Smooth muscle cell (in vitro differentiated cells): ENCODE results near the gene DCP2. TPM values are rescaled to one million over a fixed set of nuclear protein-coding genes. Genes with fewer than 3 reads are reported as not detected.

Experiments used
- DNase-seq: peaks from one replicate; lab custom pipeline; 2025; ENCODE audit not compliant: unreplicated experiment; lab: John Stamatoyannopoulos, UW
- H2AFZ ChIP-seq: fragments of 200-600 bp; sonication (generic); 2 replicates; pipeline ENCODE4 v1.6.0; 2016; ENCODE audit warnings: antibody characterized with exemption, low read depth, mild to moderate bottlenecking
- H3F3A ChIP-seq: fragments of 200-600 bp; sonication (generic); 2 replicates; pipeline ENCODE4 v1.6.0; 2017; ENCODE audit warnings: antibody characterized with exemption, low read depth
- H3K27ac ChIP-seq: fragments of 200-600 bp; sonication (generic); 2 replicates; pipeline ENCODE4 v1.5.1; 2016; ENCODE audit warnings: low read depth, mild to moderate bottlenecking
- H3K27me3 ChIP-seq: fragments of 200-600 bp; sonication (generic); 2 replicates; pipeline ENCODE4 v1.6.1; 2016; ENCODE audit warnings: low read depth, mild to moderate bottlenecking
- H3K36me3 ChIP-seq: fragments of 200-600 bp; sonication (generic); 2 replicates; pipeline ENCODE4 v1.5.1; 2016; ENCODE audit warnings: low read depth
- H3K4me1 ChIP-seq: fragments of 200-600 bp; sonication (generic); 2 replicates; pipeline ENCODE4 v1.5.1; 2016; ENCODE audit warnings: low read depth
- H3K4me2 ChIP-seq: fragments of 200-600 bp; sonication (generic); 2 replicates; pipeline ENCODE4 v1.6.0; 2016; ENCODE audit warnings: mild to moderate bottlenecking
- H3K4me3 ChIP-seq: fragments of 200-600 bp; sonication (generic); 2 replicates; pipeline ENCODE4 v1.5.1; 2016; ENCODE audit warnings: mild to moderate bottlenecking
- H3K79me2 ChIP-seq: fragments of 200-600 bp; sonication (generic); 2 replicates; pipeline ENCODE4 v1.6.0; 2016; ENCODE audit warnings: low read depth, mild to moderate bottlenecking
- H3K9ac ChIP-seq: fragments of 200-600 bp; sonication (generic); 2 replicates; pipeline ENCODE4 v1.6.0; 2016; ENCODE audit warnings: low read depth
- H3K9me3 ChIP-seq: fragments of 200-600 bp; sonication (generic); replicated peaks from 2 replicates; pipeline ENCODE4 v1.5.1; 2016; ENCODE audit warnings: low read depth
- H4K20me1 ChIP-seq: fragments of 200-600 bp; sonication (generic); 2 replicates; pipeline ENCODE4 v1.6.0; 2016; ENCODE audit warnings: low read depth
- WGBS: methylation state at CpG from one replicate; pipeline ENCODE4 v1.1.7; 2016; ENCODE audit warnings: low lambda C conversion rate; 5-methylcytosine and 5-hydroxymethylcytosine counted together
- polyA plus RNA-seq: library from polyadenylated mRNA; unstranded; fragments of >200 nt; fragmentation: Nextera tagmentation; extraction: Ambion mirVana; gene quantifications from 2 replicates; pipeline ENCODE4 v1.2.1, GENCODE V29; 2016
- total RNA-seq: library from RNA; depleted of rRNA; stranded (reverse); fragments of >200 nt; gene quantifications from 2 replicates; pipeline ENCODE4 v1.2.3, GENCODE V29; 2014
- TF ChIP-seq, protein P1 (sequence below): fragments of 200-600 bp; sonication (generic); IDR thresholded peaks from 2 replicates; pipeline ENCODE4 v1.5.1; 2017; ENCODE audit warnings: borderline replicate concordance, mild to moderate bottlenecking, antibody characterized with exemption; ENCODE audit not compliant: insufficient read depth, poor library complexity, severe bottlenecking

The DCP2 gene
- total and polyA plus RNA-seq, 2 experiments from 2014 or later = 11.6 to 35.3 TPM

DNA sequence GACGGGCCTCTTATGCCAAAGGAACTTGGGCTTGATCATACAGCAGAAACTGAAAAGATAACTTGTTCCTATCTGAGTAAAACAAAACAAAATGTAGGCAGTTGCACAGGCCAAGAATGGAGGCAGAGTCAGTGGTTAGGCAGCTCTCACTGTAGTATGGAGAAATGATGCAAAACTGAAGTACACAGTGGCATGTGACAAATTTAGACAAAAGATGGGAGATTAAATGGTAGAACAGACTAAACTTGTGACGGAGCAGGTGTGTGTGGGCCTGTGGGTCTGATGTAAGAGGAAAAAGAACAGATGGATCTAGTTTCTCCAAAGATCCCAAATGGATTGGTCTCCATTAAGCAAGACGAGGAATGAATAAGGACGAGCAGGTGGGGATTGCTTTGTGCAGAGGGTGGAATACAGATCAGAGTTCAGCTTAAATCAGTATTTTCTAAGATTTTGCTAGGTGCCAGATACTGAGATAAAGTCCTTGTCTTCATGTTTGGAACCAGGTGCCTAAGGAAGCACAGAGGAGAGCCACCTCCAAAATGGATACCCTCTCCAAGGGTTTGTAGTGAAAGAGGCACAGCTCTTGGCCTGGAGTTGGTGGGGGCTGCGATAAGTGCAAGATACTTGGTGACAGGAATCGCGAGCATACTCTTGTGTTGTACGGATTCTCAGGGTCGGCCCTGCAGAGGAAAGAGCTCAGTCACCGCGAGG is 722 bp upstream of the DCP2 start:
- Histone ChIP-seq H3K4me1 (peaks cover 24% of the 10 kb centered on the region), H3K79me2 (peaks cover 39% of the 10 kb centered on the region), H3K4me3 (peak overlapping the region; percentile 89), H3K9me3 (no peaks in the 10 kb centered on the region), H3F3A (no peaks in the 10 kb centered on the region), H3K27me3 (no peaks in the 10 kb centered on the region), H2AFZ (peak overlapping the region; percentile 98), H4K20me1 (peaks cover 33% of the 10 kb centered on the region), H3K9ac (peak overlapping the region; percentile 36), H3K36me3 (no peaks in the 10 kb centered on the region), H3K4me2 (peak overlapping the region; percentile 84), H3K27ac (no peak overlapping the region)
- DNase-seq = no peak
- TF ChIP-seq, protein P1, sequence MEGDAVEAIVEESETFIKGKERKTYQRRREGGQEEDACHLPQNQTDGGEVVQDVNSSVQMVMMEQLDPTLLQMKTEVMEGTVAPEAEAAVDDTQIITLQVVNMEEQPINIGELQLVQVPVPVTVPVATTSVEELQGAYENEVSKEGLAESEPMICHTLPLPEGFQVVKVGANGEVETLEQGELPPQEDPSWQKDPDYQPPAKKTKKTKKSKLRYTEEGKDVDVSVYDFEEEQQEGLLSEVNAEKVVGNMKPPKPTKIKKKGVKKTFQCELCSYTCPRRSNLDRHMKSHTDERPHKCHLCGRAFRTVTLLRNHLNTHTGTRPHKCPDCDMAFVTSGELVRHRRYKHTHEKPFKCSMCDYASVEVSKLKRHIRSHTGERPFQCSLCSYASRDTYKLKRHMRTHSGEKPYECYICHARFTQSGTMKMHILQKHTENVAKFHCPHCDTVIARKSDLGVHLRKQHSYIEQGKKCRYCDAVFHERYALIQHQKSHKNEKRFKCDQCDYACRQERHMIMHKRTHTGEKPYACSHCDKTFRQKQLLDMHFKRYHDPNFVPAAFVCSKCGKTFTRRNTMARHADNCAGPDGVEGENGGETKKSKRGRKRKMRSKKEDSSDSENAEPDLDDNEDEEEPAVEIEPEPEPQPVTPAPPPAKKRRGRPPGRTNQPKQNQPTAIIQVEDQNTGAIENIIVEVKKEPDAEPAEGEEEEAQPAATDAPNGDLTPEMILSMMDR = no peak
- 38% methylated on average over 11 of the region's 11 CpGs for WGBS

DNA sequence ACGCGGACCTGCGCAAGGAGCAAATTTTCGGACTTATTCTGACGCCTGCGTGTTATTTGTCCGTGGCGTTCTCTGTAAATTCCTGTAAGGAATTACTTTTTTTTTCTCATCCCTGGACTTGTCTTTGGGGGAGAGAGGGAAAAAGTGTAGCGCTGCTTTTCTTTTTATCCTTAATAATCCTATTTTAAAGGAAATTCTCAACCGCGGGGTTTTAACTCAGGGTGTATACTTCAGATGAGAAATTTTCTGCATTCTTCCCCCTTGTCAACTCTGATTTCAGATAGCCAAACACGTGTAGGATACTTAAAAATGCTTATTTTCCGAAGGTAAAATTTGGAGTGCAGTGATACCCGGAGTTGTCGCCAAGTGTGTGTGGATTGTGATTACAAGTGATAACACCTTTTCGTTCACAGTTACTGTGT is 853 bp downstream of the DCP2 start:
- Histone ChIP-seq H2AFZ (peak overlapping the region; percentile 98), H3K27me3 (no peaks in the 10 kb centered on the region), H3F3A (no peaks in the 10 kb centered on the region), H4K20me1 (peaks cover 48% of the 10 kb centered on the region), H3K4me3 (peak overlapping the region; percentile 89), H3K79me2 (peaks cover 55% of the 10 kb centered on the region), H3K27ac (peak overlapping the region; percentile 63), H3K4me1 (peaks cover 24% of the 10 kb centered on the region), H3K9me3 (no peaks in the 10 kb centered on the region), H3K4me2 (peak overlapping the region; percentile 82), H3K9ac (peak overlapping the region; percentile 75), H3K36me3 (no peaks in the 10 kb centered on the region)
- WGBS = 2% methylated on average over 16 of the region's 16 CpGs
- TF ChIP-seq, protein P1 = no peak
- no peak for DNase-seq

DNA sequence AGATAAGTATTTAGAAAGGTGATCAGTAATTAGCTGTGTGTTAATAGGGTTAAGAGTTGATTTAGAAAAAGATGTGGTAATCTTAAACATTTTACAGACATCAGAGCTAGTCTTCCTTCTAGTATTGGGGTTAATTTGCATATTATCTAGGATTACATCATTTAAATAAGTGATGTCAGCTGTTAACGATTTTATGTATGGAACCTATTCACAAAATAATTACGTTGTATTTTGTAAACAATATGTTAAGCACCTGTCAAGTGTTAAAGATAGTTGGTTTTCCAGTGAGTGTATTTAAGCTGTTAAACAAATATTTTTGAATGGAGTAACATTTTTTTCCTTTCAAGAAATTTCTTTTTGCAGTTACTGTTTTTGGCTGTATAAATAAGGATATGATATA is 2.2 kb downstream of the DCP2 start:
- Histone ChIP-seq H3K36me3 (no peaks in the 10 kb centered on the region), H3K4me2 (peak overlapping the region; percentile 82), H3K79me2 (peaks cover 69% of the 10 kb centered on the region), H3K9ac (no peak overlapping the region), H2AFZ (no peak overlapping the region), H4K20me1 (peaks cover 61% of the 10 kb centered on the region), H3F3A (no peaks in the 10 kb centered on the region), H3K9me3 (no peaks in the 10 kb centered on the region), H3K4me3 (peak overlapping the region; percentile 89), H3K27ac (no peak overlapping the region), H3K4me1 (peaks cover 28% of the 10 kb centered on the region), H3K27me3 (no peaks in the 10 kb centered on the region)
- TF ChIP-seq, protein P1 = no peak
- 24% methylated on average over 2 of the region's 2 CpGs for WGBS
- DNase-seq = no peak

DNA sequence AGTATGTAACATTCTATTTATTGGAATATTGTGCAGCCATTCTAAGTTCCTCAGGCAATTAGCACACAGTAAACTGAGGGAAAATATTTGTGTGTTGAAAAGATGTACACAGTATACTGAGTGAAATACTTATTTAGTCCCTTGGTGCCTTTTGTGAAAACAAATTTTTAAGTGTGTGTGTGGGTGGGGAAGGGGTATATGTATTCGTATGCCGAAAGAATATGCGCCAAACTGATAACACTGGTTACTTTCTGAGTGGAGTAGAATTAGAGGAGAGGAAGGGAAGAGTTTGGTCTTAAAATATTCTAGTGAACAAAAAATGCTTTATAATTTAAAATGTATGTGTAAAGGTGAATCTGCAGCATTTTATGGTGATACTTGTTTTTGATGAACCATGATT is 3.1 kb downstream of the DCP2 start:
- H3K79me2 ChIP-seq = peaks cover 77% of the 10 kb centered on the region
- whole genome bisulfite sequencing = 71% methylated on average over 3 of the region's 3 CpGs
- H3K4me3 ChIP-seq = peak overlapping the region; percentile 89
- no peak overlapping the region for H2AFZ ChIP-seq
- H3K27me3 ChIP-seq = no peaks in the 10 kb centered on the region
- TF ChIP-seq, protein P1 = no peak
- H3K27ac ChIP-seq = no peak overlapping the region
- peak overlapping the region; percentile 82 for H3K4me2 ChIP-seq
- peaks cover 68% of the 10 kb centered on the region for H4K20me1 ChIP-seq
- no peak overlapping the region for H3K9ac ChIP-seq
- no peaks in the 10 kb centered on the region for H3K36me3 ChIP-seq
- DNase-seq = no peak
- H3F3A ChIP-seq = no peaks in the 10 kb centered on the region
- no peaks in the 10 kb centered on the region for H3K9me3 ChIP-seq
- H3K4me1 ChIP-seq = peaks cover 31% of the 10 kb centered on the region
